GM18505 (cell line): ENCODE data around the gene FBXL7.
"Not testable (repeated sequence)": the region's sequence is repeated elsewhere in the genome, so short reads cannot be mapped to it uniquely, and the experiment has no call there.

ENCODE experiments used
- ATAC-seq: cut with Tn5 transposase; IDR thresholded peaks from one replicate; pipeline ENCODE4 v1.9.1; 2021; ENCODE audit not compliant: unreplicated experiment
- POLR2A ChIP-seq: IDR thresholded peaks from 4 replicates; pipeline ENCODE4 v1.6.1; 2011; ENCODE audit warnings: borderline replicate concordance; ENCODE audit not compliant: insufficient read depth, insufficient read length; ENCODE audit errors: extremely low read depth

The FBXL7 gene

GRCh38 chr5:15850939-15851341, 351.0 kb downstream of the FBXL7 start:
- ATAC-seq = no peak
- no peak for TF ChIP-seq POLR2A

DNA sequence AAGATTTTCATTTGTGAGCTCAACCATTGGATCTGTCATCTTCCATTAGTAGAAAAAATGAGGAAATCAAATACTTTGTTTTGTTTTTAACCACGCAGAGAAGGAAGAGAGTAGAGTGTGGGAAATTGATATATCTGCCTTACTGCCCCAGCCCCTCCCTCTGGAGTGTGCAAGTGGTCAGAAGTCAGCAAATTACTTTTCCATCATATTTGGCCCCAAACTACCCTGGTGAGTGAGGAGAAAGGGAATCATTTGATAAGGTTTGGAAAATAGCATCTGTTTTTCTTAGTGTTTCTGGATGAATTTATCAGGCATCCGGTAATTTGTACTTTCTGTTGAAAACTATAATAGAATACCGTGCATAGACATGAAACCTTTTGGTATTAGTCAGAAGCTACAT, 352.2 kb downstream of the FBXL7 start:
- no peak for ATAC-seq
- TF ChIP-seq POLR2A = no peak

GRCh38 chr5:15852949-15853348, 353.0 kb downstream of the FBXL7 start:
- TF ChIP-seq POLR2A = no peak

DNA sequence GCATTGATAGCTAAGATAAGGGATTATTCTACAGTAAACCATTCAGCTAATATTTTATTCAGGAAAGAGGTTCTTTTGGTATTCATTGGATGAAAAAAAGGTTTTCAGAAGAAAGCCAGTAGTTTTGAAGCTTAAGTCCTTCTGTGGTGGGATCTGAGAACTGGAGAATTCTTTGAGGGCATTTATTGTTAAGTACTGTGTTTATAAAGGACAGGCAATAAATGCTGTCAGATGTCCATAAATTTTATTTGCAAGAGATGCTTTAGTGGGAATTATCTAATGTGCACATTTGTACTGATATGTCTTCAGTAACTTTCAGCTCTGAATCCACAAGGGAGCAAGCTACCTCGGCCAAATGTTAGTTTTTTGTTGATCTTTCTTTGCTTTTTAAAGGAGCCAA, 358.3 kb downstream of the FBXL7 start:
- no peak for TF ChIP-seq POLR2A
- no peak for ATAC-seq

More at GRCh38 chr5:15852949-15853348, 353.0 kb downstream of the FBXL7 start:
- no peak for ATAC-seq

- no peak for TF ChIP-seq POLR2A
- ATAC-seq = no peak
Measured at GRCh38 chr5:15864536-15865215, 364.7 kb downstream of the FBXL7 start.

- ATAC-seq = not testable (repeated sequence)
Measured at GRCh38 chr5:15872259-15872658, 372.3 kb downstream of the FBXL7 start.

DNA sequence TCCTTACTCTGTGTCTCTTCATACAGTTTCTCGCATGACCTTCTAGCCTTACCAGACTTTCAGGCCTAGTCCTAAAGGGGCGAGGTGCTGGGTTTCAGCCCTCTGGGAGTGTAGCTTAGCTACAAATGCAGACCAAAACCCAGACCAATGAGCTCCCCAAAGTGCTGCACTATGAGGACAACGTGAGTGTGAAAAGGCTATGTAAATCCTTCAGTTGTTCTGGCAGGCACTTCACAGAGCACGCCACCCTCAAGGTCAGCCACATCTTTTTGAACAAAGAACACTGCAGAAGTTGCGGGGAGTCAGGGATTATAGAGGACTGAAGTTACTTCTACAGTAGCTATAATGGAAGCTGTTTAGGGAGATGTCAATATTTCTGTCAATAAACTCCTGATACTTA, 377.9 kb downstream of the FBXL7 start:
- no peak for ATAC-seq
- no peak for TF ChIP-seq POLR2A

GRCh38 chr5:15880201-15880600, 380.2 kb downstream of the FBXL7 start:
- ATAC-seq = no peak
- no peak for TF ChIP-seq POLR2A

- ATAC-seq = no peak
- TF ChIP-seq POLR2A = no peak
Measured at GRCh38 chr5:15885156-15885555, 385.2 kb downstream of the FBXL7 start.

DNA sequence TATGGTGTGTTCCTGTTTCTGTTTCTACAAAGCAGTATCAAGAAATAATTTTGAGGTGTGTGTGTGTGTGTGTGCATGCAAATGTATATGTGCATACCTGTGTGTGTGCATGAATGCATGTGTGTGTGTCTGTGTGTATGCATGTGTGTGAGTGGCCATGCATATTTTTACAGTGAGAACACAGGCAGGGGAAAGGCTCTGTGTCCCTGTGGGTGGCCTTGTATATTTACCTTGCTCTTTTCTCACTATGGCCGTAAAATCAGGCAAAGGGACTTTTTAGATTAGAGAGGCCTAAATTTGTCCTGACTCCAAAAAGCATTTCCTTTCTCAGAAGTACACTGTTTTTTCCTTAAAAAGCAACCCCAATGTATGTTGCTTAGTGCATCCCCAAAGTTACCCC, 386.2 kb downstream of the FBXL7 start:
- ATAC-seq = no peak
- no peak for TF ChIP-seq POLR2A

- no peak for TF ChIP-seq POLR2A
- no peak for ATAC-seq
Measured at GRCh38 chr5:15887093-15887492, 387.1 kb downstream of the FBXL7 start.

DNA sequence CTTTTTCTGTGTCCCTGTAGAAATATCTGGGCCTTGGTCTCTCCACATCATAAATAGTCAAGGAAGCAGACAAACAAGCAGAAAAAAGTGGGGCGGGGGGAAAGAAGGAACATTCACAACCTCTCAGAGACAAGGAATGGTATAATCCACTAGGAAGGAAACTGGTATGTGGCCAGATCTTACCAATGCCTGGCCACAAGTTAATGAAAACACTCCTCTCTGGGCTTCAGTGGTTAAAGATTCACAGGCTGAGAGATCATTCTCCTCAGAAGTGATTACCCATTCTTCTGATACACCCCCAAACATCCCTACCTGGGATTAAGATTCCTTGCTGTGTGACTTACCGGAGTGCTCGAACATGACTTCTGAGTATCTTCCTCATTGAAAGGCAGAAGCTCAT, 389.0 kb downstream of the FBXL7 start:
- no peak for ATAC-seq
- no peak for TF ChIP-seq POLR2A

DNA sequence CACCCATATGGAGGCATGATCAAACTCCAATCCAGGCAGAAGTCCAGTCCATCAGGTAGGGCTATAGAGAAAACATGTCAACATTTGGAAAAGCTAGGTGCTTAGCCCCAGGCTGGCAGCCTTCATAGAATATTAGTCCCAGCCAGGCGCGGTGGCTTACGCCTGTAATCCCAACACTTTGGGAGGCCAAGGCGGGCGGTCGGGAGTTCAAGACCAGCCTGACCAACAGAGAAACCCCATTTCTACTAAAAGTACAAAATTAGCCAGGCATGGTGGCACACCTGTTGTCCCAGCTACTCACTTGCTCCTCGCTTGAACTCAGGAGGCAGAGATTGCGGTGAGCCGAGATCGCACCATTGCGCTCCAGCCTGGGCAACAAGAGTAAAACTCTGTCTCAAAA, 393.9 kb downstream of the FBXL7 start:
- no peak for ATAC-seq
- TF ChIP-seq POLR2A = no peak

DNA sequence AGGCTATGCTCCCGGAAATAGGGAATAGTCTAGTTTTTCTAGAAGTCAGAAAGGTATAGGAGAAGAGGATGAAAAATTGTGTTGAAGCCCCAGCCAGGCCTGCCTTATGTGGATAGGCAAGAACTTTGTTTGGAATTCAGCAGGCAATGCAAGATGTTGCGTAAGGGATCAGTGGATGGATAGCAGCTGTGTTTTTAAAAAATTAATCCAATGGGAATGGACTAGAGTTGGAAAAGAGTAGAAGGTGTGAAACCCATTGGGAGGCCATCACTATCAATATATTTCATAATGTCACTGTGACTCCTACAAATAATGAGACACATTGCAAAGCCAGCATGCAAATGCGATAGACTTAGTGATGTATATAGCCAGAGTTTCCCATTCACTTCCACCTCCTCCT, 397.7 kb downstream of the FBXL7 start:
- TF ChIP-seq POLR2A = no peak
- ATAC-seq = no peak

DNA sequence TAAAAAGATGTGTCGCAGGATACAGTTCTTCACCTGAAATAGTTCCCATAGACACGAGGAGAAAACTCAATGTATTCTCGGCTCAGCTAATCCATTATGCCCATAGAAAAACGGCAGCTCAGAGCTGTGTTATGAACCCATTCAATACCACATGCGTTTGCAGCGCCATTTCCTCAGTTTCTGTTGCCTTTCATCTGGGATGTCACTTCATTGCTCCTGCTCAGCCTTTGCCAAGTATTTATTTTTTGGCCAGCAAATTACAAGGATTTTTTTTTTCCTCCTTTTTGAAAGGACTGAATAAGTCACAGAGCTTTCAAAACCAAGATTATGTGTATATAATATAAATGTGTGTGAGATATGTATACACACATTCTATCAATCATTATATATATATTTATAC, 398.7 kb downstream of the FBXL7 start:
- TF ChIP-seq POLR2A = no peak
- no peak for ATAC-seq
